ENCODE data around the gene NLRP6.
A peak's percentile ranks its signal among the peaks of the same experiment; 100 is the strongest.
"Not testable (repeated sequence)": the region's sequence is repeated elsewhere in the genome, so short reads cannot be mapped to it uniquely, and the experiment has no call there.

Gene NLRP6

DNA sequence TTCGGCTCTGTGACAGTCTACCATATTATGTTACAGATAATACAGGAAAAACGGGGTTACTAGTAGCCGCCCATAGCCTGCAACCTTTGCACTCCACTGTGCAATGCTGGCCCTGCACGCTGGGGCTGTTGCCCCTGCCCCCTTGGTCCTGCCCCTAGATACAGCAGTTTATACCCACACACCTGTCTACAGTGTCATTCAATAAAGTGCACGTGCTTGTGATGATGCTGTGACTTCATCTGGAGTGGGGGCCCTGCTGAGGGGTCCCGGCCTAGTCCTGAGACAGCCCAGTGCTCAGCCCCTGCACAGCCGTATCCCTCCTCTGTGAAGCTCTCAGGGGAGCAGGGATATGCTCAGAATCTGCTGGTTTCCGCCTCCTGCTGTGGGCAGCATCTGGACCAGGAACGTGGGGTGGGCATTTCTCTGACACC, 36.9 kb downstream of the NLRP6 start:
- Mint-ChIP-seq H3K27me3 (no peaks in the 10 kb centered on the region), H3K9me3 (no peaks in the 10 kb centered on the region), H3K36me3 (ENCODE audit: insufficient read depth) (peaks cover 48% of the 10 kb centered on the region), H3K4me1 (peaks cover 52% of the 10 kb centered on the region), H3K4me3 (peak overlapping the region; percentile 89), H3K27ac (ENCODE audit: low read depth) (peak overlapping the region; percentile 96)
- ATAC-seq (replicated peaks; ENCODE audit: extremely low read depth, poor library complexity, severe bottlenecking), result no peak
- no peak for DNase-seq (ENCODE audit: low spot score in 2 of 2)

DNA sequence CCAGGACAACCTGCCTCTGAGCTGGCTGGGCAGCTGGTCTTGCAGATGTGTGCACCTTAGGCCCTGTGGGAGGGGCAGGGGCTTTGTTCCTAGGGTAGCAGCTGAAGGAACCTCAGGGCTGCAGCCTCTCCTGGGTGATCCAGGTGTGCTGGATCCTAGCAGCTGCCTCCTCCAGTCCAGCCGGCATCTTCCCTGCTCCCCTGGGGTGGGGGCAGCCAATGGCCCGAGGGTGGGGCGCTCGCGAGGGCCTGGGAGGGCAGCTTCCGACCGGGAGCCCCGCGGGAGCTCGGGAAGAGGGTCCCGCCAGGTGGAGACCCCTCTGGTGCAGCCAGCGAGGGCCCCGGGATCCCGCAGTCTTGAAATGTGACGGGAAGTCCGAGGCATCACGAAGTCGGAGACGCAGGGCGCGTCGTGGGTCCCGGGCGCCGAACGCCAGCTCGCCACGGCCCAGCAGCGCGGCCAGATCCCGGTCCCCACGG, 37.3 kb downstream of the NLRP6 start:
- peaks cover 48% of the 10 kb centered on the region for H3K36me3 Mint-ChIP-seq (ENCODE audit: insufficient read depth)
- H3K27ac Mint-ChIP-seq (ENCODE audit: low read depth), result peak overlapping the region; percentile 96
- ATAC-seq (replicated peaks; ENCODE audit: extremely low read depth, poor library complexity, severe bottlenecking) (no peak), DNase-seq (ENCODE audit: low spot score in 2 of 2) (no peak)
- no peaks in the 10 kb centered on the region for H3K27me3 Mint-ChIP-seq
- H3K4me1 Mint-ChIP-seq, result peaks cover 56% of the 10 kb centered on the region
- H3K4me3 Mint-ChIP-seq, result peak overlapping the region; percentile 89
- H3K9me3 Mint-ChIP-seq, result no peaks in the 10 kb centered on the region

DNA sequence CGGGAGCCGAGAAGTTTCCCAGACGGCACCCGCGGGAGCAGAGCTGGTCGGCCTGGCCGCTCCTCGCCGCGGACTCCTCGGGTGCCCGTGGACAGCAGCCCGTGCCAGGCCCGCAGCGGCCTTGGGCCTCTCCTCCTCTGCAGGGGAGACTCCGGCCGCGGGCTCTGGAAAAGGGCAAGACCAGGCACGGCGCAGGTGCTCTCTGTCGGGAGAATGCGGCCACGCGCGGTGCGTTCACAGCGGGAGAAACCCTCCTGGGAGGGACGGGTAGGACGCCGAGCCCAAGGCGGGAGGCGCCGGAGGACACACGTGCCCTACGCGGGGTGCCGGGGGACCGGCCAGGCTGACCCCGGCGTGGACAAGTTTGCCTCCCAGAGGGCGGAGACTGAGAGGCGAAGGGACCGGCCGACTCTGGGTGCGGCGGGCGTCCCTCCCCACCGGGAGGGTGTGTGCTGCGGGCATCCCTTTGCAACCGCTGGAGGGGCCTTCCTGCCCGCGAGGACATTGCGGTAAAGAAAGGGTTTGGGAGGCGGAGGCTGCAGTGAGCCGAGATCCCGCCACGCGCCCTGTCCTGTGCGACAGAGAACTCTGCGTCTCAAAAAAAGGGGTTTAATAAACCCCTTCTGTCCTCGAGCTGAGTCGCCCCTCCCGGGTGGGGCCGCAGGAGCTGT, 38.0 kb downstream of the NLRP6 start:
- H3K9me3 Mint-ChIP-seq, result no peaks in the 10 kb centered on the region
- H3K4me1 Mint-ChIP-seq, result peaks cover 62% of the 10 kb centered on the region
- peak overlapping the region; percentile 89 for H3K4me3 Mint-ChIP-seq
- no peaks in the 10 kb centered on the region for H3K27me3 Mint-ChIP-seq
- H3K27ac Mint-ChIP-seq (ENCODE audit: low read depth), result peak overlapping the region; percentile 98
- no peak for DNase-seq (ENCODE audit: low spot score in 2 of 2)
- H3K36me3 Mint-ChIP-seq (ENCODE audit: insufficient read depth), result peaks cover 48% of the 10 kb centered on the region
- no peak for ATAC-seq (replicated peaks; ENCODE audit: extremely low read depth, poor library complexity, severe bottlenecking)

DNA sequence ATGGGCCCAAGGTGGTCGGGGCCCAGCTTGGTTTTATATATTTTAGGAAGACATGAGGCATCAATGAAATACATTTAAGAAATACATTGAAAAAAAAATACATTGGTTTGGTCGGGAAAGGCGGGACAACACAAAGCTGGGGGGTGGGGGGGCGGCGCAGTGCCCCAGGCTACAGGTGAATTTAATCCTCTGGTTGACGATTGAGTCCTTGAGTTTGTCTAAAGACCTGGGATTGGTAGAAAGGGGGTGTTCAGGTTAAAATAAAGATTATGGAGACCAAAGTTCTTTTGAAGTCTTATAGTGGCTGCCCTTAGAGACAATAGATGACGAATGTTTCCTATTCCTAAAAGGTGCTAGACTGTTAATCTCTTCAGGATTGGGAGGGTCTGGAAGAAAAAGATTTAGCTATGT, 38.7 kb downstream of the NLRP6 start:
- H3K36me3 Mint-ChIP-seq (ENCODE audit: insufficient read depth), result peaks cover 44% of the 10 kb centered on the region
- peak overlapping the region; percentile 89 for H3K4me3 Mint-ChIP-seq
- ATAC-seq (replicated peaks; ENCODE audit: extremely low read depth, poor library complexity, severe bottlenecking) (peak; percentile 6), DNase-seq (ENCODE audit: low spot score in 2 of 2) (no peak)
- H3K4me1 Mint-ChIP-seq, result peaks cover 59% of the 10 kb centered on the region
- H3K27me3 Mint-ChIP-seq, result no peaks in the 10 kb centered on the region
- H3K9me3 Mint-ChIP-seq, result no peaks in the 10 kb centered on the region
- H3K27ac Mint-ChIP-seq (ENCODE audit: low read depth), result peak overlapping the region; percentile 98

DNA sequence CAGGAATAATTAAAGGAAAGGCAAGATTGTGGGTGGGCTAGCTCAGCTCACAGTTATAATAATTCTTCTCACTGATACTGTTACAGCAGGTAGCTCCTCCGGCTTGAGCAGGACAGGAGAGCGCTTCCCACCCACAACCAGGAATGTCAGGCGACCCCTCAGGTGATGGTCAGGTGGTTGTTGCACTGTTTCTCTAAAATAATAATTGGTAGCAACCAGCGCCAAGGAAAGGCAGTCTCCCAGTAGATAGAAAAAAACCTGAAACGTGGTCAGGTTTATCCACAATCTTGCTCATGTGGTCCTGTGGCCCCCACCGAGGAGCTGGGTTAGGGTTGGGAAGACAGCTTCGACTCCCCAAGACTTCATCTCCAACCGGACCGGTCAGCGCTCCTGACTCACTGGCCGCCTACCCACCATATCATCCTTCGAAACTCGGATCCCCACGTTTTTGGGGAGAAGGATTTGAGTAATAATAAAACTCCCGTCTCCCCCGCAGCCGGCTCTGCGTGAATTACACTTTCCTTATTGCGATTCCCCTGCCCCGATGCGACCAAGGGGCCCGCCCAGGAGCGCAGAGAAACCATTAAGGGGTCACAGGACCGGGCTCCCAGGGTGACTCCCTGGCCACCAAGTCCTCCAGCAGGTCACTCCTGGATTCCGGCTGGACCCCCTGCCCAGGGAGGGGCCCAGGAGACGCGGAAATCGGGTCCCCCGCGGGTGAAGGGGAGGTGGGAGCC, 39.6 kb downstream of the NLRP6 start:
- DNase-seq (ENCODE audit: low spot score in 2 of 2); H3K27me3 Mint-ChIP-seq; ATAC-seq (replicated peaks; ENCODE audit: extremely low read depth, poor library complexity, severe bottlenecking); H3K9me3 Mint-ChIP-seq: not testable (repeated sequence)
- Mint-ChIP-seq H3K36me3 (ENCODE audit: insufficient read depth) (peaks cover 42% of the 10 kb centered on the region), H3K4me3 (peak overlapping the region; percentile 89), H3K27ac (ENCODE audit: low read depth) (peak overlapping the region; percentile 98), H3K4me1 (peaks cover 50% of the 10 kb centered on the region)

DNA sequence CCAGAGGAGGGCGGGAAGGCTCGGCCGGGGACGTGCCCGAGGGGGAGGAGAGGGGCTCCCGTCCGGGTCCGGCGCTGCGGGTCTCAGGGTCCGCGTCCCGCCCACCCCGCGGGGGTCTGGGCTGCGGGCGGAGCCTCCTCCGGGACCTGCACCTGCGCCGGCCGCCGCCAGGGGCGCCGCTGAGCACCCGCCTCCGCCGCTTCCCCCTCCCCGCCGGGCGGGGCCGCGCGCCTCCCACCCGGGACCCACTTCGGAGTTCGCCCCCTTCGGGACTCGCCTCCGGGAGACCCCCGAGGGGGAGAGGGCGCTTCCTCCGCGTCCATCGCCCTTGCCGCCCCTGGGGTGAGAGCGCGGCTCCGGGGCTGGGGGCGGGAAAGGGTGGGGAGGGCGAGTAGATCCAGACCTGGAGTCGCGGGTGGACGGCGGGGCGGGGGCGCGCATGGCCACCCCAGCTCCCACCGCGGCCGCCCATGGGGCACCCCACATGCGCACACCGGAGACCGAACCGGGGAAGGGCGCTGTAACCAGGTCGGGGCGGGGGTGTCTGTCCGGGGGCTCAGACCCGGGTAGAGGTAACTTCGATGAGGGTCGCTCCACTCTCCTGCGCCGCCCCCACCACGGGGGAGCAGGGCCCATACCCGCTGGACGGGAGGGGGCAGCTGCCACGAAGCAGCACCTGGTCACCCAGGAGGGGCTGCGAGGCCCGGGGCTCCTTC, 40.4 kb downstream of the NLRP6 start:
- Mint-ChIP-seq H3K4me3 (peak overlapping the region; percentile 63), H3K36me3 (ENCODE audit: insufficient read depth) (peaks cover 42% of the 10 kb centered on the region), H3K4me1 (peaks cover 43% of the 10 kb centered on the region)
- DNase-seq (ENCODE audit: low spot score in 2 of 2); H3K27ac Mint-ChIP-seq (ENCODE audit: low read depth); H3K9me3 Mint-ChIP-seq; H3K27me3 Mint-ChIP-seq: not testable (repeated sequence)
- peak; percentile 29 for ATAC-seq (replicated peaks; ENCODE audit: extremely low read depth, poor library complexity, severe bottlenecking)

DNA sequence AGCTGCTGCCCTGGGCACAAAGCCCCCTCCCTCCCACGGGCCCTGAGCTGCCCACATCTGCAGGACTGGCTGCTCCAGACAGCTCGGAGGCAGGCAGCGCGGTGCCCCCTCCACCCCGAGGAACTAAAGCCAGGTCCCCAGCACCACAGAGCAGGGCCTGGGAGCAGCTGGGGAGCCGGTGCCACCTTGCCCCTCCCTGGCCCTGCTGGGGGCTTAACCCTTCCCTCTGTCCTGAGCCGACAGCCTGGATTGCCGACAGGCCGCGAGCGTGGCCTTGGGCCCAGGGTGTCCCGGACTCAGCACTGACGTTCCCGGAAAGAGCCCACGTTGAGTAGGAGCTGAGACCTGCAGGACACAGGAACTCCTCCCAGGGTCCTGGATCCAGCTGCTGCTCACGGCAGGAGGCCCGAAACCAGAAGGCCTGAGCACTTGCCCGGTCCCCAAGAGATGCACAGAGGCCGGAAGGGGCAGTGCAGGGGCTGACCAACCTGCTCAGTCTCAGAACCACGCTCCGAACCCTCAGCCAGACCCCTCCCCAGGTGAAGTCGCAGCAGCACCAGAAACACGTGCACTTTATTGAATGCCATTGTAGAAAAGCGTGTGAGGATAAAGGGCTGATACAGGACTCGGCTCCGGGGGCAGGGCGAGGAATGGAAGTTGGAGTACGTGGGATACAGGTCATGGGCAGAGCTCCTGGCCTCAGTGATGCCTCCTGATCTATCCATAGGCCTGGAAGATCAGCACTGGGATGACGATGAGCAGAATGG, 41.1 kb downstream of the NLRP6 start:
- peaks cover 35% of the 10 kb centered on the region for H3K4me1 Mint-ChIP-seq
- DNase-seq (ENCODE audit: low spot score in 2 of 2); ATAC-seq (replicated peaks; ENCODE audit: extremely low read depth, poor library complexity, severe bottlenecking): not testable (repeated sequence)

DNA sequence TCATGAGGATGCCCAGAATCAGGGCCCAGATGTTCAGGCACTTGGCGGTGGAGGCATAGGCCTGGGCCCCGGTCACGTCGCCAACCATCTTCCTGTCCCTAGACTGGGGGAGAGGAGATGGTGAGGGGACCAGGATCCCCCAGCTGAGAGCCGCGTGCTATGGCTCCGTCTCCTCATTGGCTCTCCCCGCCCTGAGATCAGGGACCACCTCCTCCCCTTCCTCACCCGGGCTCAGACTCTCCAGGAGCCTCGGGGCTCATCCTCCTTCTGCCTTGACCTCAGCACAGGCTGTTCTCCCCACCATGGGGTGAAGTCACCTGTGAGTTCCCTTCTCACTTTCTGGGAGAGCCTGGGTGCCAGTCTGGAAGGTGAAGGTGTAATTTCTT, 41.7 kb downstream of the NLRP6 start:
- not testable (repeated sequence) for ATAC-seq (replicated peaks; ENCODE audit: extremely low read depth, poor library complexity, severe bottlenecking); H3K9me3 Mint-ChIP-seq; H3K27me3 Mint-ChIP-seq; DNase-seq (ENCODE audit: low spot score in 2 of 2)
- Mint-ChIP-seq H3K4me1 (peaks cover 41% of the 10 kb centered on the region), H3K36me3 (ENCODE audit: insufficient read depth) (peaks cover 30% of the 10 kb centered on the region), H3K4me3 (peak overlapping the region; percentile 63), H3K27ac (ENCODE audit: low read depth) (peak overlapping the region; percentile 81)

More for the DNA sequence above, 41.1 kb downstream of the NLRP6 start:
- H3K27ac Mint-ChIP-seq (ENCODE audit: low read depth), result peak overlapping the region; percentile 81
- H3K4me3 Mint-ChIP-seq, result peak overlapping the region; percentile 63
- not testable (repeated sequence) for H3K27me3 Mint-ChIP-seq, H3K9me3 Mint-ChIP-seq
- peaks cover 35% of the 10 kb centered on the region for H3K36me3 Mint-ChIP-seq (ENCODE audit: insufficient read depth)

DNA sequence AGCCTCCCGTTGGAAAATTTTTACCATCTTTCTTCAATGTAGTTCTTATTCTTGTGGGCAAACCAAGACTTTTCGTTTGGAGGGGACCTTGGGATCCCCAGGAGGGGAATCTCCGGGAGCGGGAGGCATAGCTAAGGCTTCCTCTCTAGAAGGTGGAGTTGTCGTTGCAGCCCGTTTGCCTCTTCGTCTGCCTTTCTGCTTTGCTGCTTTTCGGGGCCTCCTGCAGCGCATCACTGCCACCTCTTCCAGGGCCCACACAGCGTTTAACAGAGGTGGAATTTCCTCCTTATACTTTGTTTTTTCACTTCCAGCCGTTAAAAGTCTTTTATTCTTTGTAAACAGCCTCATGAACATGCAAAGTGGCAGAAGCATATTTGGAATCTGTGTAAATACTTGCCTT, 45.9 kb downstream of the NLRP6 start:
- H3K4me3 Mint-ChIP-seq, result no peak overlapping the region
- no peaks in the 10 kb centered on the region for H3K27me3 Mint-ChIP-seq
- no peaks in the 10 kb centered on the region for H3K9me3 Mint-ChIP-seq
- H3K27ac Mint-ChIP-seq (ENCODE audit: low read depth), result peak overlapping the region; percentile 85
- DNase-seq (ENCODE audit: low spot score in 2 of 2), result no peak
- ATAC-seq (replicated peaks; ENCODE audit: extremely low read depth, poor library complexity, severe bottlenecking), result no peak
- peaks cover 2% of the 10 kb centered on the region for H3K36me3 Mint-ChIP-seq (ENCODE audit: insufficient read depth)
- peaks cover 52% of the 10 kb centered on the region for H3K4me1 Mint-ChIP-seq

DNA sequence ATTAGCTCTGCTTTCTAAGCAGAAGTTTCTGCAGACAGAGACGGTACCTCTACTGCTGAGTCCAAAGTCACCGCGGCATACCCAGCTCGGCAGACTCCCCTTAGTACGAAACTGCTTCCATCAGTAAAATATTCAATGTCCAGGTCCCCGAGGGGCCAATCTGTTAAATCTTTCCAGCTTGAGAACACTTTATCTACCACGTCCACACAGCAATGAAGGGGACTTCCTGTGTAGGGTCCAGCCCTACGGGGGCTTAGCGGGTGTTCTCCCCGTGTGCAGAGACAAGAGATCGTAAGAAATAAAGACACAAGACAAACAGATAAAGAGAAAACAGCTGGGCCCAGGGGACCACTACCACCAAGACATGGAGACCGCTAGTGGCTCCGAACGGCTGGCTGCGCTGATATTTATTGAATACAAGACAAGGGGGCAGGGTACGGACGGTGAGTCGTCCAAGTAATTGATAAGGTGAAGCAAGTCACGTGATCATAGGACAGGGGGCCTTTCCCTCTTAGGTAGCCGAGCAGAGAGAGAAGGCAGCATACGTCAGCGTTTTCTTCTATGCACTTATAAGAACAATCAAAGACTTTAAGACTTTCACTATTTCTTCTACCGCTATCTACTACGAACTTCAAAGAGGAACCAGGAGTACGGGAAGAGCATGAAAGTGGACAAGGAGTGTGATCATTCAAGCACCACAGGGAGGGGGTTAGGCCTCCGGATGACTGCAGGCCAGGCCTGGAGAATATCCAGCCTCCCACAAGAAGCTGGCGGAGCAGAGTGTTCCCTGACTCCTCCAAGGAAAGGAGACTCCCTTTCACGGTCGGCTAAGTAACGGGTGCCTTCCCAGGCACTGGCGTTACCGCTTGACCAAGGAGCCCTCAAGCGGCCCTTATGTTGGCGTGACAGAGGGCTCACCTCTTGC, 46.6 kb downstream of the NLRP6 start:
- not testable (repeated sequence) for H3K36me3 Mint-ChIP-seq (ENCODE audit: insufficient read depth); H3K9me3 Mint-ChIP-seq; H3K27me3 Mint-ChIP-seq; ATAC-seq (replicated peaks; ENCODE audit: extremely low read depth, poor library complexity, severe bottlenecking); DNase-seq (ENCODE audit: low spot score in 2 of 2)
- H3K4me3 Mint-ChIP-seq, result peak overlapping the region; percentile 45
- peaks cover 53% of the 10 kb centered on the region for H3K4me1 Mint-ChIP-seq
- peak overlapping the region; percentile 85 for H3K27ac Mint-ChIP-seq (ENCODE audit: low read depth)

DNA sequence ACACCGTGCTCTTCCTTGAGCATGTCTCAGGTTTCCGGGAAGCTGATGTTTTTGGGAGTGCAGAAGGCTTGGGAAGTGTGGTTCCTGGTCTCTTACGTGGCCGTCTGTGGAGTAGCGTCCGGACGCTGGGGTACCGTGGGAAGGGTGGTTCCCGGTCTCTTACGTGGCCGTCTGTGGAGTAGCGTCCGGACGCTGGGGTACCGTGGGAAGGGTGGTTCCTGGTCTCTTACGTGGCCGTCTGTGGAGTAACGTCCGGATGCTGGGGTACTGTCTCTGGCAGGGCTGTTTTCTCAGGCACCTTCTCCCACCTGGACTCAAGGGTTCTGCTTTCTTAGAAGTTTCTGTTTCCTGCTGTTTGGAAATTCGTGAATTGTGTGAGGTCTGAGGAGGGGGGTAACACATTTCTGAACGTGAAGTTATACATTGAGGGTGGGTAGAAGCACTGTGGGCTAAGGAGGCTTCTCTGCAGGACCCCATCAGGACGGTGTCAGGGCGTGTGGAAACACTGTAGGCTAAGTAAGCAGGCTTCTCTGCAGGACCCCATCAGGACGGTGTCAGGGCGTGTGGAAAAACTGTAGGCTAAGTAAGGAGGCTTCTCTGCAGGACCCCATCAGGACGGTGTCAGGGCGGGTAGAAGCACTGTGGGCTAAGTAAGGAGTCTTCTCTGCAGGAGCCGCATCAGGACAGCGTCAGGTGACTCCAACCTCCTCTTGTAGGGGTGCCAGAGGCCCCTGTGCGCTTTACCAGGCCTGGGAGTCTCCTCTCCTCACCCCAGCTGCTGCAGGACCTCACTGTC, 47.8 kb downstream of the NLRP6 start:
- H3K36me3 Mint-ChIP-seq (ENCODE audit: insufficient read depth), result no peaks in the 10 kb centered on the region
- H3K27me3 Mint-ChIP-seq, result no peaks in the 10 kb centered on the region
- no peaks in the 10 kb centered on the region for H3K9me3 Mint-ChIP-seq
- H3K4me3 Mint-ChIP-seq, result peak overlapping the region; percentile 61
- DNase-seq (ENCODE audit: low spot score in 2 of 2), result no peak
- H3K4me1 Mint-ChIP-seq, result peaks cover 53% of the 10 kb centered on the region
- peak overlapping the region; percentile 86 for H3K27ac Mint-ChIP-seq (ENCODE audit: low read depth)
- ATAC-seq (replicated peaks; ENCODE audit: extremely low read depth, poor library complexity, severe bottlenecking), result no peak
